Hepatocyte (in vitro differentiated cells): ENCODE results near the gene ALK. TPM values are rescaled to one million over a fixed set of nuclear protein-coding genes. Genes with fewer than 3 reads are reported as not detected.

Experiments used
- DNase-seq: peaks from one replicate; pipeline ENCODE4 v3.0.0-alpha.2; 2016; ENCODE audit warnings: low spot score
- H2AFZ ChIP-seq: fragments of 200-600 bp; sonication (generic); 2 replicates; pipeline ENCODE4 v1.6.0; 2016; ENCODE audit warnings: antibody characterized with exemption, mild to moderate bottlenecking
- H3K27ac ChIP-seq: fragments of 200-600 bp; sonication (generic); 2 replicates; pipeline ENCODE4 v1.5.1; 2016; ENCODE audit warnings: mild to moderate bottlenecking
- H3K27me3 ChIP-seq: fragments of 200-600 bp; sonication (generic); 2 replicates; pipeline ENCODE4 v1.6.1; 2016
- H3K36me3 ChIP-seq: fragments of 200-600 bp; sonication (generic); replicated peaks from 2 replicates; pipeline ENCODE4 v1.5.1; 2016; ENCODE audit warnings: low read depth; ENCODE audit not compliant: insufficient read depth
- H3K4me1 ChIP-seq: fragments of 200-600 bp; sonication (generic); 2 replicates; pipeline ENCODE4 v1.5.1; 2016; ENCODE audit warnings: mild to moderate bottlenecking, moderate library complexity; ENCODE audit not compliant: insufficient read depth
- H3K4me2 ChIP-seq: fragments of 200-600 bp; sonication (generic); 2 replicates; pipeline ENCODE4 v1.6.0; 2016
- H3K4me3 ChIP-seq: fragments of 200-600 bp; sonication (generic); 2 replicates; pipeline ENCODE4 v1.5.1; 2016; ENCODE audit warnings: mild to moderate bottlenecking
- H3K79me2 ChIP-seq: fragments of 200-600 bp; sonication (generic); 2 replicates; pipeline ENCODE4 v1.6.0; 2017; ENCODE audit warnings: mild to moderate bottlenecking
- H3K9me2 ChIP-seq: fragments of 200-600 bp; sonication (generic); replicated peaks from 2 replicates; pipeline ENCODE4 v1.6.0; 2017; ENCODE audit warnings: mild to moderate bottlenecking; ENCODE audit not compliant: insufficient read depth
- H3K9me3 ChIP-seq: fragments of 200-600 bp; sonication (generic); 2 replicates; pipeline ENCODE4 v1.5.1; 2016; ENCODE audit warnings: low read depth, mild to moderate bottlenecking
- H4K20me1 ChIP-seq: fragments of 200-600 bp; sonication (generic); 2 replicates; pipeline ENCODE4 v1.6.0; 2016; ENCODE audit warnings: mild to moderate bottlenecking; ENCODE audit not compliant: insufficient read depth, poor library complexity, severe bottlenecking
- EZH2 ChIP-seq: fragments of 200-600 bp; sonication (generic); IDR thresholded peaks from 2 replicates; pipeline ENCODE4 v1.6.1; 2016; ENCODE audit warnings: antibody characterized with exemption, mild to moderate bottlenecking, borderline replicate concordance
- EZH2phosphoT487 ChIP-seq: fragments of 200-600 bp; sonication (generic); IDR thresholded peaks from one replicate; pipeline ENCODE4 v1.6.1; 2018; ENCODE audit warnings: antibody characterized with exemption, mild to moderate bottlenecking, low read depth, moderate library complexity; ENCODE audit not compliant: unreplicated experiment, severe bottlenecking
- WGBS: methylation state at CpG from one replicate; pipeline ENCODE4 v1.1.6; 2016; ENCODE audit warnings: low lambda C conversion rate; ENCODE audit errors: missing lambda C conversion rate; 5-methylcytosine and 5-hydroxymethylcytosine counted together
- polyA plus RNA-seq: library from polyadenylated mRNA; unstranded; fragments of >200 nt; fragmentation: Nextera tagmentation; extraction: Ambion mirVana; gene quantifications from 2 replicates; pipeline ENCODE4 v1.2.1, GENCODE V29; 2016
- total RNA-seq: library from RNA; depleted of rRNA; stranded (reverse); fragments of >200 nt; gene quantifications from 2 replicates; pipeline ENCODE4 v1.2.3, GENCODE V29; 2014
- TF ChIP-seq, protein P1 (sequence below): fragments of 200-600 bp; sonication (generic); IDR thresholded peaks from 2 replicates; pipeline ENCODE4 v1.5.1; 2016; ENCODE audit warnings: antibody characterized with exemption, mild to moderate bottlenecking; ENCODE audit not compliant: poor library complexity

Gene ALK
- total and polyA plus RNA-seq, 2 experiments from 2014 or later, result 0.16 to 0.27 TPM

DNA sequence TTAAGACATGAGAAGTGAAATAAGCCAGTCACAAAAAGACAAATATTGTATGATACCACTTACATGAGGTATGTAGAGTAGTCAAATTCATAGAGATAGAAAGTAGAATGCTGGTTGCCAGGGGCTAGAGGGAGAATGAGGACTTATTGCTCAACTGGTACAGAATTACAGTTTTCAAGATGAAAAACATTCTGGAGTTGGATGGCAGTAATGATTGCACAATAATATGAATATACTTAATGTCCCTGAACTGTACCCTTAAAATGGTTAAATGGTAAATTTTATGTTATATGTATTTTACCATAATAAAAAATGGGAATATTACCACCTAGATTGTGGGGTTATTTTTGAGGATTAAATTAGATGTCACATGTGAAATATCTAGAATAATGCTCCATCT is 465.0 kb downstream of the ALK start:
- DNase-seq, result no peak
- Histone ChIP-seq H3K4me1 (no peaks in the 10 kb centered on the region), H3K27ac (no peak overlapping the region), H2AFZ (no peak overlapping the region), H3K4me2 (no peak overlapping the region), H3K9me2 (no peaks in the 10 kb centered on the region), H3K27me3 (no peaks in the 10 kb centered on the region), H3K79me2 (no peaks in the 10 kb centered on the region), H4K20me1 (no peaks in the 10 kb centered on the region), H3K9me3 (no peaks in the 10 kb centered on the region), H3K4me3 (no peak overlapping the region), H3K36me3 (no peaks in the 10 kb centered on the region)
- TF ChIP-seq EZH2phosphoT487 (no peak), EZH2 (no peak)
- TF ChIP-seq, protein P1, sequence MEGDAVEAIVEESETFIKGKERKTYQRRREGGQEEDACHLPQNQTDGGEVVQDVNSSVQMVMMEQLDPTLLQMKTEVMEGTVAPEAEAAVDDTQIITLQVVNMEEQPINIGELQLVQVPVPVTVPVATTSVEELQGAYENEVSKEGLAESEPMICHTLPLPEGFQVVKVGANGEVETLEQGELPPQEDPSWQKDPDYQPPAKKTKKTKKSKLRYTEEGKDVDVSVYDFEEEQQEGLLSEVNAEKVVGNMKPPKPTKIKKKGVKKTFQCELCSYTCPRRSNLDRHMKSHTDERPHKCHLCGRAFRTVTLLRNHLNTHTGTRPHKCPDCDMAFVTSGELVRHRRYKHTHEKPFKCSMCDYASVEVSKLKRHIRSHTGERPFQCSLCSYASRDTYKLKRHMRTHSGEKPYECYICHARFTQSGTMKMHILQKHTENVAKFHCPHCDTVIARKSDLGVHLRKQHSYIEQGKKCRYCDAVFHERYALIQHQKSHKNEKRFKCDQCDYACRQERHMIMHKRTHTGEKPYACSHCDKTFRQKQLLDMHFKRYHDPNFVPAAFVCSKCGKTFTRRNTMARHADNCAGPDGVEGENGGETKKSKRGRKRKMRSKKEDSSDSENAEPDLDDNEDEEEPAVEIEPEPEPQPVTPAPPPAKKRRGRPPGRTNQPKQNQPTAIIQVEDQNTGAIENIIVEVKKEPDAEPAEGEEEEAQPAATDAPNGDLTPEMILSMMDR, result no peak

DNA sequence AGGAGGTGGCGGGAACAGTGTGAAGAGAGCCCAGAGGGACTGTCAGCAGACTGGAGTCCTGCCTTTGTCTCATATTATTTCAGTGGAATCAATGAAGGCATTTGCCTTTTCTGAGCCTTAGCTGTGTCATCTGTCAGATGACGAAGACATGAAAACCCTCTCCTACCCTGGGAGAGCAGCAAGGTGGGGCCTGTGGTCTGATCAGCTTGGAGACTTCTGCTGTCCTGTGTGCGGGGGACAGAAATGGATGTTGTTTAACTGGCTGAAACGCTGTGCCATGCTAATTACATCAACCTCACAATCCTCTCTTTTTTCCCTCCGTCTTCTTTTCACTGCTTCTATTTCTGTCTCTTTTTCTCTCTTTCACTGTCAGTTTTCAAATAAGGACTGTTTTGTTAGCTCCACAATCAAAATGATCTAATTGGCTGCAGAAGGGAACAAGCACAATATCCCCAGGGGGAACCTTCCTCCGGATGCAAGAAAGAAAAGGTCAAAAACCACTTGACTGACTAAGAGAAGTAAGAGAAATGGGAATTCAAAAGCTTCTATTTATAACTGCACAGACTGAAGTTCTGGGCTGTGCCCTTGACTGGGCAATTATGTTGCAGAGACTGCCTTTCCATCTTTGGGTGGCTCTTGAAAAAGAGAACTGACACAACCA is 466.1 kb downstream of the ALK start:
- 78% methylated on average over 6 of the region's 6 CpGs for WGBS

DNA sequence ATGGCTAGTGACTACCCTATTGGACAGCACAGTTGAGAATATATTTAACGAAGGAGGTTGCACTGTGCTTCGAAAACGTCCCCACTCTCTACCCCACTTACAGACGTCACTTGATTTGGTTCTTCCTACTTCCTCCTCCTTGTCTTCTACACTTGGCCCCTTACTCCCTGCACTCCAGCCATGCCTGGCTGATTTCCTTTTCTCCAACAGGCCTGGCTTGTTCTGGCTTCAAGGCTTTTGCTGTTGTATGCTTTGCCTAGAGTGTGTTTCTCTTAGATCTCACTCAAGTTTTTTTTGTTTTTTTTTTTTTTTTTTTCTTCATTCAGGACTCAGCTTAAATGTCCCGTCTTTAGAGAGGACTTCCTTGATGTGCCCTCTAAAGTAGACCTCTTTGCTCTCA is 469.4 kb downstream of the ALK start:
- no peak overlapping the region for H3K4me2 ChIP-seq
- no peak overlapping the region for H3K27ac ChIP-seq
- no peaks in the 10 kb centered on the region for H3K79me2 ChIP-seq
- no peaks in the 10 kb centered on the region for H3K4me1 ChIP-seq
- no peaks in the 10 kb centered on the region for H3K36me3 ChIP-seq
- no peaks in the 10 kb centered on the region for H3K9me3 ChIP-seq
- DNase-seq, result no peak
- TF ChIP-seq EZH2 (no peak), EZH2phosphoT487 (no peak)
- TF ChIP-seq, protein P1, result no peak
- H3K27me3 ChIP-seq, result no peaks in the 10 kb centered on the region
- 93% methylated on average over 5 of the region's 5 CpGs for whole genome bisulfite sequencing
- no peak overlapping the region for H3K4me3 ChIP-seq
- no peaks in the 10 kb centered on the region for H4K20me1 ChIP-seq
- no peaks in the 10 kb centered on the region for H3K9me2 ChIP-seq
- H2AFZ ChIP-seq, result no peak overlapping the region

More for the DNA sequence above, 466.1 kb downstream of the ALK start:
- H3K9me3 ChIP-seq, result no peaks in the 10 kb centered on the region
- H3K36me3 ChIP-seq, result no peaks in the 10 kb centered on the region
- H3K27me3 ChIP-seq, result no peaks in the 10 kb centered on the region
- no peak overlapping the region for H3K4me3 ChIP-seq
- no peak overlapping the region for H2AFZ ChIP-seq
- DNase-seq, result no peak
- no peaks in the 10 kb centered on the region for H3K79me2 ChIP-seq
- no peaks in the 10 kb centered on the region for H3K4me1 ChIP-seq
- TF ChIP-seq EZH2 (no peak), EZH2phosphoT487 (no peak)
- TF ChIP-seq, protein P1, result no peak
- H3K27ac ChIP-seq, result no peak overlapping the region
- H3K4me2 ChIP-seq, result no peak overlapping the region
- H4K20me1 ChIP-seq, result no peaks in the 10 kb centered on the region
- H3K9me2 ChIP-seq, result no peaks in the 10 kb centered on the region

DNA sequence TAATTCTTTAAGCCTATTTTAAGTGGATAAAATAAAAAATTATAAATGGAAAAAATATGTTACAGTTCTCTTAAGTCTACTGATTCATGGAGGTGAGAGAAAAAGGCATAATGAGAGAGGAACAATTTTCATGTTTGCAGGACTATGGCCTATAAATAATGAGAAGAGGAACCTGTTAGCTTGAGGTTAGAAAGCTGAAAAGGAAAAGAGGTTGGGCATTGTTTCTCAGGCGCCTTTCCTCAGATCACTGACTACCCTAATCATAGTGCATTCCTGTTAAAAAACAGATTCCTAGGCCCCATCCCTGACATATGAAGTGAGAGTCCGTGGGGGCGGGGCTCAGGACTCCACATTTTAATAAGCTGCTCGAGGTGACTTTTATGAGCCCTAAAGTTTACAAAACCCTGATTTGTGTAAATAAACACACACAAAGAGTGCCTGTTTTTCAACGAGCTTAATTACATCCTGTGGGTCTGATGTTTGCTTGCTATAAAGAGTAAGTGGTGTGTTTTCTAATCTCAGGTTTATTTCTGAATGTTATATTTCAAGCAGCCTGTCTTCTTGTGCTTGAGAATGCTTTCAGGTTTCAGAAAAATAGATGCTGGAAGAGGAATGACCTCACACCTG is 470.7 kb downstream of the ALK start:
- H3K27me3 ChIP-seq, result no peaks in the 10 kb centered on the region
- DNase-seq, result no peak
- no peak overlapping the region for H3K4me2 ChIP-seq
- H3K9me2 ChIP-seq, result no peaks in the 10 kb centered on the region
- TF ChIP-seq EZH2phosphoT487 (no peak), EZH2 (no peak)
- TF ChIP-seq, protein P1, result no peak
- H3K9me3 ChIP-seq, result no peaks in the 10 kb centered on the region
- H2AFZ ChIP-seq, result no peak overlapping the region
- H3K4me3 ChIP-seq, result no peak overlapping the region
- WGBS, result 47% methylated on average over 5 of the region's 5 CpGs
- no peaks in the 10 kb centered on the region for H3K4me1 ChIP-seq
- no peaks in the 10 kb centered on the region for H4K20me1 ChIP-seq
- no peaks in the 10 kb centered on the region for H3K36me3 ChIP-seq
- no peaks in the 10 kb centered on the region for H3K79me2 ChIP-seq
- no peak overlapping the region for H3K27ac ChIP-seq
